CD4-positive, CD25-positive, alpha-beta regulatory T cell (primary cell): ENCODE data around the gene FBXL22. TPM values are rescaled to one million over a fixed set of nuclear protein-coding genes. Genes with fewer than 3 reads are reported as not detected.

ENCODE experiments used
- ATAC-seq, 2 donors: fragments of 150-1000 bp; cut with Tn5 transposase; one replicate each; pipeline ENCODE4 v1.10.0; 2021; ENCODE audit warnings: low read depth in 2 of 2, moderate number of reproducible peaks in 2 of 2, moderate library complexity in 1 of 2
- DNase-seq, 3 donors: peaks; one replicate each; pipeline versions ENCODE4 v3.0.0 to v3.0.0-alpha.2; 2012 to 2022; ENCODE audit warnings: mixed read lengths in 1 of 3
- H3K27ac ChIP-seq: one replicate; pipeline ENCODE4 v1.7.0; 2013; ENCODE audit warnings: mild to moderate bottlenecking, low read length; ENCODE audit not compliant: insufficient read depth, poor library complexity, severe bottlenecking
- H3K27me3 ChIP-seq: one replicate; pipeline ENCODE4 v1.7.0; 2013; ENCODE audit warnings: low read length; ENCODE audit not compliant: control insufficient read depth, insufficient read depth
- H3K36me3 ChIP-seq: one replicate; pipeline ENCODE4 v1.7.0; 2013; ENCODE audit warnings: mild to moderate bottlenecking, low read length, moderate library complexity; ENCODE audit not compliant: control insufficient read depth, insufficient read depth
- H3K4me1 ChIP-seq: 2 replicates; pipeline ENCODE4 v1.7.0; 2013; ENCODE audit warnings: mild to moderate bottlenecking, low read length; ENCODE audit not compliant: insufficient read depth, control insufficient read depth, poor library complexity, severe bottlenecking
- H3K4me3 ChIP-seq: one replicate; pipeline ENCODE4 v1.7.0; 2013; ENCODE audit warnings: low read depth, mild to moderate bottlenecking, low read length, moderate library complexity
- H3K9me3 ChIP-seq, 2 experiments: 1 replicate in 1 of 2; 2 replicates in 1 of 2; pipeline ENCODE4 v1.7.0; 2013; ENCODE audit warnings: low read length in 2 of 2, mild to moderate bottlenecking in 1 of 2, moderate library complexity in 1 of 2; ENCODE audit not compliant: control insufficient read depth in 2 of 2
- H3K27ac Mint-ChIP-seq, 3 donors: one replicate each; pipeline ENCODE4 v1.8.0; 2020 to 2022; ENCODE audit warnings: mild to moderate bottlenecking in 3 of 3, mixed read lengths in 3 of 3, moderate library complexity in 2 of 3
- H3K27me3 Mint-ChIP-seq: one replicate; pipeline ENCODE4 v1.8.0; 2022; ENCODE audit warnings: mild to moderate bottlenecking, mixed read lengths
- H3K36me3 Mint-ChIP-seq: one replicate; pipeline ENCODE4 v1.8.0; 2020; ENCODE audit warnings: mixed read lengths
- H3K4me1 Mint-ChIP-seq, 4 donors: one replicate each; pipeline ENCODE4 v1.8.0; 2020 to 2022; ENCODE audit warnings: mixed read lengths in 4 of 4, mild to moderate bottlenecking in 1 of 4
- H3K4me3 Mint-ChIP-seq, 4 donors: one replicate each; pipeline ENCODE4 v1.8.0; 2020 to 2022; ENCODE audit warnings: mild to moderate bottlenecking in 4 of 4, mixed read lengths in 4 of 4, moderate library complexity in 3 of 4
- H3K9me3 Mint-ChIP-seq, 7 donors: one replicate each; pipeline ENCODE4 v1.8.0; 2020 to 2022; ENCODE audit warnings: mixed read lengths in 7 of 7, mild to moderate bottlenecking in 3 of 7, moderate library complexity in 2 of 7
- polyA plus RNA-seq, 4 donors: library from polyadenylated mRNA; unstranded; fragments of 300-500 nt; fragmentation: Illumina TruSeq; gene quantifications; one replicate each; pipeline ENCODE4 v1.2.3, GENCODE V29; 2021
- total RNA-seq: library from RNA; stranded (reverse); gene quantifications from one replicate; pipeline ENCODE4 v1.2.3, GENCODE V29; 2022

Gene FBXL22
- total and polyA plus RNA-seq, 5 donors from 2014 or later = 0.45 to 2.1 (median 1.3) TPM

GRCh38 chr15:63605816-63606215, 8.6 kb downstream of the FBXL22 start:
- H3K4me3 Mint-ChIP-seq = peak overlapping the region; percentile 37 to 75 (median 54)
- H3K36me3 Mint-ChIP-seq = peaks cover 23% of the 10 kb centered on the region
- peaks cover 19% of the 10 kb centered on the region for H3K36me3 ChIP-seq
- ATAC-seq (peak; percentile 77 to 78), DNase-seq (peak; percentile 20 to 88 (median 42))
- H3K27ac Mint-ChIP-seq = peak overlapping the region; percentile 76 to 91 (median 89)
- H3K9me3 ChIP-seq = no peaks in the 10 kb centered on the region
- H3K9me3 Mint-ChIP-seq = no peaks in the 10 kb centered on the region
- peaks cover 42% of the 10 kb centered on the region for H3K4me1 ChIP-seq
- no peaks in the 10 kb centered on the region for H3K27me3 ChIP-seq
- H3K27ac ChIP-seq = peak overlapping the region; percentile 66
- H3K27me3 Mint-ChIP-seq = no peaks in the 10 kb centered on the region
- H3K4me3 ChIP-seq = peak overlapping the region; percentile 50
- peaks cover 23 to 64% (median 39%) of the 10 kb centered on the region in 4 donors for H3K4me1 Mint-ChIP-seq

- no peaks in the 10 kb centered on the region for H3K27me3 ChIP-seq
- H3K4me3 ChIP-seq = peak overlapping the region; percentile 50
- H3K9me3 Mint-ChIP-seq = no peaks in the 10 kb centered on the region
- H3K4me3 Mint-ChIP-seq = peak overlapping the region in 3 of 4 donors; percentile 37 to 64 (median 43)
- H3K27me3 Mint-ChIP-seq = no peaks in the 10 kb centered on the region
- H3K27ac ChIP-seq = peak overlapping the region; percentile 66
- peaks cover 43% of the 10 kb centered on the region for H3K4me1 ChIP-seq
- DNase-seq (no peak), ATAC-seq (no peak)
- H3K4me1 Mint-ChIP-seq = peaks cover 23 to 67% (median 43%) of the 10 kb centered on the region in 4 donors
- peaks cover 19% of the 10 kb centered on the region for H3K36me3 ChIP-seq
- H3K27ac Mint-ChIP-seq = peak overlapping the region; percentile 76 to 91 (median 89)
- peaks cover 27% of the 10 kb centered on the region for H3K36me3 Mint-ChIP-seq
- H3K9me3 ChIP-seq = no peaks in the 10 kb centered on the region
Measured at GRCh38 chr15:63606308-63606707, 9.1 kb downstream of the FBXL22 start.

DNA sequence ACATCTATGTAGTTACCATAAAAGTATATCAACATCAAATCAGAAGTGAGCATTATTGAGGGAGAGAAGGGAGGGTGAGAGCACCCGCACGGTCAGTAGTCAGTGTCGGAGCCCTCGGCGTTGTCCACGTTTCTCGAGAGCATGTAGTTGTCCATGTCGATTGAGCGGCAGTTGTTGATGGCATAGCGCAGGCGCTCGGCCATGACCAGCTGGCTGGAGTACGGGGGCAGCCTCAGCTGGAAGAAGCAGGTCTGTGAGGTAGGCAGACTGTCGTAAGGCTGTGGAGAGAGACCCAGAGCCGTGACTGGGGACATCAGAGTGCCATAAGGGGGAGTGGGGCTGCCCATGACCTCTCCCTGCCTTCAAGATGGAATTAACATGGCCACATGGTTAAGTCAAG, 11.8 kb downstream of the FBXL22 start:
- H3K27ac ChIP-seq = no peak overlapping the region
- no peak overlapping the region for H3K4me3 ChIP-seq
- Mint-ChIP-seq H3K9me3 (no peaks in the 10 kb centered on the region), H3K4me1 (peaks cover 11 to 61% (median 35%) of the 10 kb centered on the region in 4 donors), H3K27ac (peak overlapping the region in 1 of 3 donors; percentile 46), H3K27me3 (no peaks in the 10 kb centered on the region), H3K4me3 (no peak overlapping the region), H3K36me3 (peaks cover 44% of the 10 kb centered on the region)
- peaks cover 35% of the 10 kb centered on the region for H3K36me3 ChIP-seq
- no peaks in the 10 kb centered on the region for H3K27me3 ChIP-seq
- no peak for ATAC-seq
- no peak for DNase-seq
- no peaks in the 10 kb centered on the region for H3K9me3 ChIP-seq
- peaks cover 34% of the 10 kb centered on the region for H3K4me1 ChIP-seq

- H3K27ac ChIP-seq = no peak overlapping the region
- no peaks in the 10 kb centered on the region for H3K27me3 ChIP-seq
- Mint-ChIP-seq H3K9me3 (no peaks in the 10 kb centered on the region), H3K4me1 (peaks cover 11 to 57% (median 33%) of the 10 kb centered on the region in 4 donors), H3K27ac (no peak overlapping the region), H3K36me3 (peaks cover 48% of the 10 kb centered on the region), H3K27me3 (no peaks in the 10 kb centered on the region), H3K4me3 (no peak overlapping the region)
- DNase-seq (no peak), ATAC-seq (no peak)
- H3K4me3 ChIP-seq = no peak overlapping the region
- no peaks in the 10 kb centered on the region for H3K9me3 ChIP-seq
- peaks cover 34% of the 10 kb centered on the region for H3K4me1 ChIP-seq
- peaks cover 40% of the 10 kb centered on the region for H3K36me3 ChIP-seq
Measured at GRCh38 chr15:63609448-63609847, 12.3 kb downstream of the FBXL22 start.

- Histone ChIP-seq H3K36me3 (peaks cover 49% of the 10 kb centered on the region), H3K4me1 (peaks cover 31% of the 10 kb centered on the region), H3K9me3 (no peaks in the 10 kb centered on the region), H3K27me3 (no peaks in the 10 kb centered on the region), H3K4me3 (no peak overlapping the region), H3K27ac (peak overlapping the region; percentile 44)
- DNase-seq (peak; percentile 49 to 91 (median 75)), ATAC-seq (peak; percentile 82 to 84)
- peaks cover 55% of the 10 kb centered on the region for H3K36me3 Mint-ChIP-seq
- H3K4me3 Mint-ChIP-seq = peak overlapping the region in 3 of 4 donors; percentile 8 to 51 (median 46)
- H3K4me1 Mint-ChIP-seq = peaks cover 11 to 49% (median 31%) of the 10 kb centered on the region in 4 donors
- H3K9me3 Mint-ChIP-seq = no peaks in the 10 kb centered on the region
- no peaks in the 10 kb centered on the region for H3K27me3 Mint-ChIP-seq
- peak overlapping the region; percentile 78 to 95 (median 94) for H3K27ac Mint-ChIP-seq
Measured at GRCh38 chr15:63610209-63610841, 13.1 kb downstream of the FBXL22 start.

DNA sequence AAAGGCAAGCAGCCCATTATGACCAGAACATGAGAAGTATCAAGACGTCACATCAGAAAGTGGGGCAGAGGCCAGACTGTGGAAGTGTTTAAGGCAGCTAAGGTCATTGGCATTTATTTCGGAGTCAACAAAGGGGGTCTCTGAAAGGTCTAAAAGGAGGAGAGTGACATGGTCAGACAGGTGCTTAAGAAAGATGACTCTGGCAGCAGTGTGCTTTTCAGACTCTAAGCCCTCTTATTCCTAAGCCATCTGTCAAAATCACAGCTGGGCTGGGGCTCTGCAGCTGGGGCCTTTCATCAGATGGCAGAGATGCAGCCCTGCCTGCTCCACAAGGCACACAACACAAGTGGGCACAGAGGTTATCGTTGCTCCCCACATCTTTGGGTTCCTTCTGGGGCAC, 14.0 kb downstream of the FBXL22 start:
- Mint-ChIP-seq H3K4me3 (no peak overlapping the region), H3K4me1 (peaks cover 6 to 41% (median 24%) of the 10 kb centered on the region in 4 donors), H3K9me3 (no peaks in the 10 kb centered on the region), H3K36me3 (peaks cover 62% of the 10 kb centered on the region), H3K27ac (peak overlapping the region; percentile 78 to 95 (median 94)), H3K27me3 (no peaks in the 10 kb centered on the region)
- no peak for ATAC-seq
- H3K27me3 ChIP-seq = no peaks in the 10 kb centered on the region
- H3K9me3 ChIP-seq = no peaks in the 10 kb centered on the region
- DNase-seq = no peak
- peaks cover 22% of the 10 kb centered on the region for H3K4me1 ChIP-seq
- peak overlapping the region; percentile 44 for H3K27ac ChIP-seq
- H3K36me3 ChIP-seq = peaks cover 57% of the 10 kb centered on the region
- no peak overlapping the region for H3K4me3 ChIP-seq

DNA sequence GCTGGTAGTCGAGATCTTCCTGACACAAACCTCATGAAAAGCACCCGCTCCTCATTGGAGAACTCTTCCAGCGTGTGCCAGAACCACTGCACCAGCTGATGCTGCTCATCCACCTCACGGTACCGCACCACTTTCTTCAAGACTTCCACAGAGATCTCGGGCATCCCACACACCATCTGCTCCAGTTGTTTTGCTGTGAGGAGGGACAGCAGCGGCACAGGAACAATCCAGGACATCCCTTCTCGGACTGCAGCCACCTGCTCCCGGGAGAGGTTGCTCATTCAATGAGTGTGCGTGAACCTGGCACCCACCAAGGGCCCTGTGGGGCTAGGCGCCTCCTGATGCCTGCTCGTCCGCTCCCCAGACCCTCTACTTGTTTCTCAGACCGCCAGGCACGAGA, 15.1 kb downstream of the FBXL22 start:
- H3K27me3 ChIP-seq = no peaks in the 10 kb centered on the region
- H3K4me3 ChIP-seq = no peak overlapping the region
- H3K4me3 Mint-ChIP-seq = peak overlapping the region in 1 of 4 donors; percentile 33
- H3K27me3 Mint-ChIP-seq = no peaks in the 10 kb centered on the region
- H3K9me3 Mint-ChIP-seq = no peaks in the 10 kb centered on the region
- no peak for DNase-seq
- peak overlapping the region in 2 of 3 donors; percentile 78 for H3K27ac Mint-ChIP-seq
- peaks cover 16% of the 10 kb centered on the region for H3K4me1 ChIP-seq
- no peaks in the 10 kb centered on the region for H3K9me3 ChIP-seq
- H3K27ac ChIP-seq = no peak overlapping the region
- ATAC-seq = no peak
- peaks cover 63% of the 10 kb centered on the region for H3K36me3 ChIP-seq
- H3K4me1 Mint-ChIP-seq = peaks cover 6 to 34% (median 19%) of the 10 kb centered on the region in 4 donors
- H3K36me3 Mint-ChIP-seq = peaks cover 68% of the 10 kb centered on the region

DNA sequence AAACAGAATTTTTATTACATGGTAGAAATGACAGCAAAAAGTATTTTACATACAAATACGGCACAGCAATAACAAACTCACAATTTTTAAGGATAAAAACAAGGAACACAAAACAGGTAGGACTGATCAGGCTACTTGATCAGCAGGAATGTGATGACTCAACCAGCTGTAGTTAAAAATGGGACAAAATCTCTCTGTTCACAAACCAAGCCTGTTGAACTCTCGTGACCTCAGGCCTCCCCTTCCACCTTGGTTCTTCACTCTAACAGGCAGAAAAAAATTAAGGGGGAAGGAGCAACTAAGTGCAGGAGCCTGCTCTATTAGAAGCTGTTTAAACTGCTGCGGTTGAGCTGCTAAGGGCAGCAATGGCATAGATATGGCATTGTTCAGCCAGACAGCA, 18.7 kb downstream of the FBXL22 start:
- Histone ChIP-seq H3K27me3 (no peaks in the 10 kb centered on the region), H3K9me3 (no peaks in the 10 kb centered on the region), H3K27ac (no peak overlapping the region), H3K4me3 (no peak overlapping the region), H3K36me3 (peaks cover 44% of the 10 kb centered on the region), H3K4me1 (peaks cover 5% of the 10 kb centered on the region)
- ATAC-seq = no peak
- no peak for DNase-seq
- Mint-ChIP-seq H3K36me3 (peaks cover 56% of the 10 kb centered on the region), H3K9me3 (peaks cover 0 to 1% (median 0%) of the 10 kb centered on the region in 7 donors), H3K4me3 (no peak overlapping the region), H3K27me3 (no peaks in the 10 kb centered on the region), H3K4me1 (peaks cover 0 to 17% (median 8%) of the 10 kb centered on the region in 4 donors), H3K27ac (peak overlapping the region in 1 of 3 donors; percentile 4)
